K562 (cell line): ENCODE measurements around the gene INPP5D. TPM values are rescaled to one million over a fixed set of nuclear protein-coding genes. Genes with fewer than 3 reads are reported as not detected.

Experiments used
- ATF7 ChIP-seq: fragments of 450-650 bp; IDR thresholded peaks from 2 replicates; pipeline ENCODE4 v1.7.1; 2014; ENCODE audit warnings: mild to moderate bottlenecking, moderate library complexity
- CREM ChIP-seq: IDR thresholded peaks from 2 replicates; pipeline ENCODE4 v1.6.1; 2014; ENCODE audit warnings: antibody characterized with exemption, low read depth
- HSF4 ChIP-seq: fragments of 250-450 bp; sonication (Bioruptor Pico); IDR thresholded peaks from 2 replicates; pipeline ENCODE4 v2.1.2; 2022; ENCODE audit warnings: mild to moderate bottlenecking, moderate library complexity, borderline replicate concordance
- KDM4B ChIP-seq, 2 experiments: fragments of 450-650 bp in 1 of 2; sonication (generic) in 1 of 2; IDR thresholded peaks; 2 replicates each; pipeline ENCODE4 v1.6.1; 2016 to 2017; ENCODE audit warnings: borderline replicate concordance in 2 of 2, antibody characterized with exemption in 1 of 2, low read depth in 1 of 2, mild to moderate bottlenecking in 1 of 2
- LEF1 ChIP-seq: fragments of 450-650 bp; IDR thresholded peaks from 2 replicates; pipeline ENCODE4 v1.6.1; 2016; ENCODE audit warnings: mild to moderate bottlenecking
- MED1 ChIP-seq: sonication (generic); formaldehyde crosslinking; IDR thresholded peaks from 2 replicates; pipeline ENCODE4 v1.8.1; 2023; ENCODE audit warnings: missing genetic modification reagents, borderline replicate concordance
- NELFE ChIP-seq: IDR thresholded peaks from 2 replicates; pipeline ENCODE4 v1.6.1; 2011; ENCODE audit warnings: mild to moderate bottlenecking; ENCODE audit not compliant: insufficient read depth, insufficient read length
- NFYB ChIP-seq: IDR thresholded peaks from 2 replicates; pipeline ENCODE4 v1.6.1; 2011; ENCODE audit warnings: mild to moderate bottlenecking, moderate library complexity; ENCODE audit not compliant: insufficient read length; ENCODE audit errors: extremely low read depth
- NONO ChIP-seq, 2 experiments: fragments of 200-400 bp in 1 of 2; fragments of 450-650 bp in 1 of 2; formaldehyde crosslinking in 1 of 2; IDR thresholded peaks; 2 replicates each; pipeline ENCODE4 v1.6.1; 2017; ENCODE audit warnings: low read depth in 2 of 2, mild to moderate bottlenecking in 2 of 2, moderate library complexity in 2 of 2, low read length in 1 of 2
- PML ChIP-seq: IDR thresholded peaks from 2 replicates; pipeline ENCODE4 v1.6.1; 2012; ENCODE audit warnings: low read length, inconsistent platforms
- RBBP5 ChIP-seq: fragments of 200-600 bp; sonication (generic); IDR thresholded peaks from 2 replicates; pipeline ENCODE4 v1.6.1; 2012; ENCODE audit warnings: borderline replicate concordance, mild to moderate bottlenecking, low read length, control low read depth, inconsistent platforms; ENCODE audit not compliant: insufficient read depth, poor library complexity, severe bottlenecking
- RHOXF2B ChIP-seq: fragments of 250-450 bp; sonication (Bioruptor Pico); conservative IDR thresholded peaks from 2 replicates; pipeline ENCODE4 v1.5.1; 2021
- SMARCA5 ChIP-seq: fragments of 450-650 bp; IDR thresholded peaks from 2 replicates; pipeline ENCODE4 v1.6.1; 2016
- TCF3 ChIP-seq: sonication (generic); formaldehyde crosslinking; IDR thresholded peaks from 2 replicates; pipeline ENCODE4 v1.4.0; 2020; ENCODE audit warnings: mild to moderate bottlenecking, missing genetic modification reagents
- TCF7 ChIP-seq: sonication (generic); IDR thresholded peaks from 2 replicates; pipeline ENCODE4 v1.6.1; 2016; ENCODE audit warnings: antibody characterized with exemption, borderline replicate concordance
- TEAD4 ChIP-seq, 2 experiments: sonication (generic) in 1 of 2; formaldehyde crosslinking in 1 of 2; IDR thresholded peaks; 2 replicates each; pipeline versions ENCODE4 v1.6.1 to v1.8.0; 2012 to 2022; ENCODE audit warnings: borderline replicate concordance in 1 of 2, inconsistent platforms in 1 of 2, low read length in 1 of 2, mild to moderate bottlenecking in 1 of 2, missing genetic modification reagents in 1 of 2
- ZBTB26 ChIP-seq: fragments of 450-650 bp; formaldehyde crosslinking; IDR thresholded peaks from 2 replicates; pipeline ENCODE4 v1.4.0; 2022; ENCODE audit warnings: missing genetic modification characterization
- ZNF449 ChIP-seq: fragments of 250-450 bp; sonication (Bioruptor Pico); IDR thresholded peaks from 2 replicates; pipeline ENCODE4 v1.8.0; 2022; ENCODE audit warnings: moderate library complexity, mild to moderate bottlenecking, inconsistent platforms
- polyA plus RNA-seq, 8 experiments: library from polyadenylated mRNA; depleted of rRNA in 4 of 8; stranded (reverse) in 5 of 8; unstranded in 3 of 8; fragments of >200 nt; fragmentation: Nextera tagmentation in 2 of 8; fragmentation: Illumina TruSeq in 1 of 8; extraction: Ambion mirVana in 2 of 8; extraction: Trizol in 1 of 8; gene quantifications; 2 replicates each; pipeline versions ENCODE4 v1.2.1 to v1.2.3, GENCODE V29; 2011 to 2014; ENCODE audit warnings: inconsistent platforms in 1 of 8, missing spikeins in 1 of 8
- total RNA-seq, 7 experiments: library from RNA; depleted of rRNA in 6 of 7; stranded (reverse); fragments of >200 nt in 6 of 7; fragmentation: Illumina TruSeq in 2 of 7; extraction: Trizol in 2 of 7; gene quantifications; 2 replicates each; pipeline versions ENCODE4 v1.2.1 to v1.2.3, GENCODE V29; 2011 to 2021; ENCODE audit warnings: low replicate concordance in 1 of 7
- TF ChIP-seq, protein P1 (sequence below), 2 experiments: fragments of 450-650 bp in 1 of 2; IDR thresholded peaks; 2 replicates each; pipeline ENCODE4 v1.6.1; 2011 to 2017; ENCODE audit warnings: low read depth in 2 of 2, antibody characterized with exemption in 1 of 2, borderline replicate concordance in 1 of 2, low read length in 1 of 2, mild to moderate bottlenecking in 1 of 2, mixed read lengths in 1 of 2; ENCODE audit not compliant: control insufficient read depth in 1 of 2
- TF ChIP-seq, protein P2 (sequence below): fragments of 250-450 bp; sonication (Bioruptor Pico); IDR thresholded peaks from 2 replicates; pipeline ENCODE4 v1.9.0; 2021; ENCODE audit warnings: mild to moderate bottlenecking, inconsistent platforms

INPP5D gene
- total and polyA plus RNA-seq, 9 of the 15 experiments (the other 6 are each of a cell fraction or from before 2014, with no cell fraction given): 0.55 to 6.2 (median 2.2) TPM

GRCh38 chr2:233217892-233218377 is 157.8 kb downstream of the INPP5D start (continued):
- TF ChIP-seq NONO (IDR thresholded peaks at IDR 0.05; ENCODE audit: low read depth in 2 of 2, low read length in 1 of 2) (no peak), RBBP5 (no peak), LEF1 (no peak), KDM4B (IDR thresholded peaks at IDR 0.05; ENCODE audit: borderline replicate concordance in 2 of 2, low read depth in 1 of 2) (no peak), ATF7 (peak; percentile 59; the same call in 1 of the 2 replicates), HSF4 (CRISPR knock-in tag) (peak; percentile 20; the same call in 1 of the 2 replicates), TEAD4 (IDR thresholded peaks at IDR 0.05; ENCODE audit: low read length) (peak; percentile 76), TEAD4 (CRISPR knock-in tag; IDR thresholded peaks at IDR 0.05; ENCODE audit: borderline replicate concordance) (no peak), TCF7 (no peak), NFYB (peak; percentile 34), MED1 (CRISPR knock-in tag) (no peak), PML (no peak), SMARCA5 (no peak), ZBTB26 (no peak), ZNF449 (CRISPR knock-in tag) (0 out of 2 replicates have a peak, but pooled peaks have one; percentile 52), CREM (peak; percentile 77), TCF3 (peak; percentile 81), NELFE (no peak), RHOXF2B (no peak)
- TF ChIP-seq, protein P1, sequence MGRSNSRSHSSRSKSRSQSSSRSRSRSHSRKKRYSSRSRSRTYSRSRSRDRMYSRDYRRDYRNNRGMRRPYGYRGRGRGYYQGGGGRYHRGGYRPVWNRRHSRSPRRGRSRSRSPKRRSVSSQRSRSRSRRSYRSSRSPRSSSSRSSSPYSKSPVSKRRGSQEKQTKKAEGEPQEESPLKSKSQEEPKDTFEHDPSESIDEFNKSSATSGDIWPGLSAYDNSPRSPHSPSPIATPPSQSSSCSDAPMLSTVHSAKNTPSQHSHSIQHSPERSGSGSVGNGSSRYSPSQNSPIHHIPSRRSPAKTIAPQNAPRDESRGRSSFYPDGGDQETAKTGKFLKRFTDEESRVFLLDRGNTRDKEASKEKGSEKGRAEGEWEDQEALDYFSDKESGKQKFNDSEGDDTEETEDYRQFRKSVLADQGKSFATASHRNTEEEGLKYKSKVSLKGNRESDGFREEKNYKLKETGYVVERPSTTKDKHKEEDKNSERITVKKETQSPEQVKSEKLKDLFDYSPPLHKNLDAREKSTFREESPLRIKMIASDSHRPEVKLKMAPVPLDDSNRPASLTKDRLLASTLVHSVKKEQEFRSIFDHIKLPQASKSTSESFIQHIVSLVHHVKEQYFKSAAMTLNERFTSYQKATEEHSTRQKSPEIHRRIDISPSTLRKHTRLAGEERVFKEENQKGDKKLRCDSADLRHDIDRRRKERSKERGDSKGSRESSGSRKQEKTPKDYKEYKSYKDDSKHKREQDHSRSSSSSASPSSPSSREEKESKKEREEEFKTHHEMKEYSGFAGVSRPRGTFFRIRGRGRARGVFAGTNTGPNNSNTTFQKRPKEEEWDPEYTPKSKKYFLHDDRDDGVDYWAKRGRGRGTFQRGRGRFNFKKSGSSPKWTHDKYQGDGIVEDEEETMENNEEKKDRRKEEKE (IDR thresholded peaks at IDR 0.05; ENCODE audit: borderline replicate concordance in 1 of 2, control insufficient read depth in 1 of 2, low read depth in 2 of 2, low read length in 1 of 2): no peak
- TF ChIP-seq, protein P2, sequence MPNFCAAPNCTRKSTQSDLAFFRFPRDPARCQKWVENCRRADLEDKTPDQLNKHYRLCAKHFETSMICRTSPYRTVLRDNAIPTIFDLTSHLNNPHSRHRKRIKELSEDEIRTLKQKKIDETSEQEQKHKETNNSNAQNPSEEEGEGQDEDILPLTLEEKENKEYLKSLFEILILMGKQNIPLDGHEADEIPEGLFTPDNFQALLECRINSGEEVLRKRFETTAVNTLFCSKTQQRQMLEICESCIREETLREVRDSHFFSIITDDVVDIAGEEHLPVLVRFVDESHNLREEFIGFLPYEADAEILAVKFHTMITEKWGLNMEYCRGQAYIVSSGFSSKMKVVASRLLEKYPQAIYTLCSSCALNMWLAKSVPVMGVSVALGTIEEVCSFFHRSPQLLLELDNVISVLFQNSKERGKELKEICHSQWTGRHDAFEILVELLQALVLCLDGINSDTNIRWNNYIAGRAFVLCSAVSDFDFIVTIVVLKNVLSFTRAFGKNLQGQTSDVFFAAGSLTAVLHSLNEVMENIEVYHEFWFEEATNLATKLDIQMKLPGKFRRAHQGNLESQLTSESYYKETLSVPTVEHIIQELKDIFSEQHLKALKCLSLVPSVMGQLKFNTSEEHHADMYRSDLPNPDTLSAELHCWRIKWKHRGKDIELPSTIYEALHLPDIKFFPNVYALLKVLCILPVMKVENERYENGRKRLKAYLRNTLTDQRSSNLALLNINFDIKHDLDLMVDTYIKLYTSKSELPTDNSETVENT: no peak
